Mucosa of descending colon (tissue), 3 donors: ENCODE measurements around the gene PLET1. TPM values are rescaled to one million over a fixed set of nuclear protein-coding genes. Genes with fewer than 3 reads are reported as not detected.
A peak's percentile ranks its signal among the peaks of the same experiment; 100 is the strongest.

Experiments
- ATAC-seq: fragments of 200-7000 bp; cut with Tn5 transposase; one replicate; pipeline ENCODE4 v1.9.1; 2020; ENCODE audit warnings: mild to moderate bottlenecking, moderate library complexity
- DNase-seq, 3 donors: peaks; one replicate each; pipeline ENCODE4 v3.0.0-alpha.2; 2020
- H3K36me3 ChIP-seq: fragments of 200-600 bp; one replicate; pipeline ENCODE4 v1.8.0; 2021; ENCODE audit warnings: low read depth, mild to moderate bottlenecking
- H3K4me1 ChIP-seq: fragments of 200-600 bp; one replicate; pipeline ENCODE4 v1.8.0; 2021; ENCODE audit warnings: low read depth, mild to moderate bottlenecking
- H3K4me3 ChIP-seq: fragments of 200-600 bp; one replicate; pipeline ENCODE4 v1.8.0; 2021; ENCODE audit warnings: mild to moderate bottlenecking
- H3K9me3 ChIP-seq: fragments of 200-600 bp; one replicate; pipeline ENCODE4 v1.8.0; 2021; ENCODE audit warnings: mild to moderate bottlenecking
- intact Hi-C, 2 donors: fragments of 100-400 bp; cut with DNase I in 1 of 2; cut with micrococcal nuclease in 1 of 2; formaldehyde crosslinking; loops; one replicate each; pipeline versions ENCODE4 v1.11.0 to v1.11.1; 2022; cut with DNase I, micrococcal nuclease
- total RNA-seq, 3 donors: library from RNA; stranded (reverse); fragmentation: NEBNext Ultra II Directional in 2 of 3; extraction: Animal tissue kit (Norgen Biotek cat#: 25700) in 2 of 3; gene quantifications; one replicate each; pipeline versions ENCODE4 v1.2.1 to v1.2.4, GENCODE V29; 2021 to 2023
- TF ChIP-seq, protein P1 (sequence below): fragments of 200-600 bp; IDR thresholded peaks from one replicate; pipeline ENCODE4 v1.8.0; 2022; ENCODE audit warnings: antibody characterized with exemption, mild to moderate bottlenecking
- donor health status: DM: no; HTN: no; CAD: no; lungs with moderate emphysema.
- donor health status: DM: no; HTN: no; CAD: no.
- donor health status: DM: no; HTN: yes; CAD: no.

The PLET1 gene
- total RNA-seq, 3 donors from 2014 or later: not detected

DNA sequence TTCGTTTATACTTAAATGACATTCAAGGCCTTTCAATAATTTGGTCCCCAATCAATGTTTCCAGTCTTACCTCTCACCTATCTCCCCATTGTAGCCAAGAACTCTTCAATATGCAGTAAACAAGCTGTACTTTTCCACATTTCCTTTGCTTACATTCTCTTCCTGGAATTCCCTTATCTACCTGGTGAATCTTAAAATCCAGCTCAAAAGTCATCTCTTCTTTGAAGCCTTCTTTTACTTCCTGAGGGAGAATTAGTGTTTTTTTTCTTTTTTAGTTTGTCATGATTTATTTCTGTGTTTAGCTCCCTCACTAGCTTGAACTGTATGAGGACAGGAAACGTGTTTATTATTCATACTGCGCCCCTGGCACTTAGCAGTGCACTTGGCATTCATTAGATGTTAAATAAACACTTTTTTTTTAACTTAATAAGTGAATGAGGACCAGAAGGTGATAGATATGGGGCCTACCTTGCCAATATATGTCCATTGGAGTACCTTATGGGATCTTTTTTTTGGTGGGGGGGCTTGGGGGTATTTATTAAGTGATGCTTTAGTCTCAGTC is 39.3 kb downstream of the PLET1 start:
- no peaks in the 10 kb centered on the region for H3K9me3 ChIP-seq
- H3K4me3 ChIP-seq: no peak overlapping the region
- no peaks in the 10 kb centered on the region for H3K4me1 ChIP-seq
- no peaks in the 10 kb centered on the region for H3K36me3 ChIP-seq
- ATAC-seq (no peak), DNase-seq (no peak)
- TF ChIP-seq, protein P1, sequence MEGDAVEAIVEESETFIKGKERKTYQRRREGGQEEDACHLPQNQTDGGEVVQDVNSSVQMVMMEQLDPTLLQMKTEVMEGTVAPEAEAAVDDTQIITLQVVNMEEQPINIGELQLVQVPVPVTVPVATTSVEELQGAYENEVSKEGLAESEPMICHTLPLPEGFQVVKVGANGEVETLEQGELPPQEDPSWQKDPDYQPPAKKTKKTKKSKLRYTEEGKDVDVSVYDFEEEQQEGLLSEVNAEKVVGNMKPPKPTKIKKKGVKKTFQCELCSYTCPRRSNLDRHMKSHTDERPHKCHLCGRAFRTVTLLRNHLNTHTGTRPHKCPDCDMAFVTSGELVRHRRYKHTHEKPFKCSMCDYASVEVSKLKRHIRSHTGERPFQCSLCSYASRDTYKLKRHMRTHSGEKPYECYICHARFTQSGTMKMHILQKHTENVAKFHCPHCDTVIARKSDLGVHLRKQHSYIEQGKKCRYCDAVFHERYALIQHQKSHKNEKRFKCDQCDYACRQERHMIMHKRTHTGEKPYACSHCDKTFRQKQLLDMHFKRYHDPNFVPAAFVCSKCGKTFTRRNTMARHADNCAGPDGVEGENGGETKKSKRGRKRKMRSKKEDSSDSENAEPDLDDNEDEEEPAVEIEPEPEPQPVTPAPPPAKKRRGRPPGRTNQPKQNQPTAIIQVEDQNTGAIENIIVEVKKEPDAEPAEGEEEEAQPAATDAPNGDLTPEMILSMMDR: no peak
- intact Hi-C loops: no loop called here

DNA sequence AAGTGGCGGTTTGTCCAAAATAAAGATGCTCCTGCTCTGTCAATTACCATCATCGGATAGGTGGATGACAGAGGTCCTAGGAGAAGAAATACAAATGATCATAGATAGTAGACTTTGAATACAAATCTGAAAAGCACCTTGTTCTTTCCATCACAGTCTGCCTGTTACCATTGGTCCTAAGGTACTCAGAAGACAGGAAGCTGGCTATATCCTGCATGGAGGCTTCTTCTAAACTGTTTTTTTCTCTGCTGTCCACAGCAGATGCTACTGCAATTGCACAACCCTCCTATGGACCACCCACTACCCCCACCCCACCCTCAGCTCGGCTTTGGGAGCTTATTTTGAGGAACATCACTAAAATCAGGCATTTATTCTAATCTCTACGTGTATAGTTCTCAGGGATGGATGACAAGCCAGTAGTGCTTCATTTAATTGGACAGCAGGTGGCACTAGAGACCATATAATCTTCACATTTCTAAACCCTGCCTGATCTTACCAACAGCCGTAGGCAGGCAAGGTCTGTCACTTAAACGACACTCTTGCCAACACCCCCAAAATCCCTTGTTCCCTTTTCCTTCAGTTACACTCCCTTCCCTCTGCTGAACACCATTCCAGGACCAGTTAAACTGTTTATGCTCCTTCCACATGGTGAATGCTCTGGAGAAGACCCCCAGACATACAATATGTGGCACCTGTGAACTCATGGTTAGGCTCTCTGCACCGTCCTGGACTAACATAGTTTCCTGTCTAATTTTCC is 41.0 kb downstream of the PLET1 start:
- DNase-seq (peak in 1 of 3 donors; percentile 65), ATAC-seq (peak; percentile 97)
- H3K4me1 ChIP-seq: no peaks in the 10 kb centered on the region
- TF ChIP-seq, protein P1: peak; percentile 38
- H3K4me3 ChIP-seq: no peak overlapping the region
- H3K36me3 ChIP-seq: no peaks in the 10 kb centered on the region
- no peaks in the 10 kb centered on the region for H3K9me3 ChIP-seq
- intact Hi-C loops: loop anchor here (2.0 to 10.0 kb wide), 3 partner anchors 61 to 1075 kb away; no protein-coding TSS in a partner anchor

DNA sequence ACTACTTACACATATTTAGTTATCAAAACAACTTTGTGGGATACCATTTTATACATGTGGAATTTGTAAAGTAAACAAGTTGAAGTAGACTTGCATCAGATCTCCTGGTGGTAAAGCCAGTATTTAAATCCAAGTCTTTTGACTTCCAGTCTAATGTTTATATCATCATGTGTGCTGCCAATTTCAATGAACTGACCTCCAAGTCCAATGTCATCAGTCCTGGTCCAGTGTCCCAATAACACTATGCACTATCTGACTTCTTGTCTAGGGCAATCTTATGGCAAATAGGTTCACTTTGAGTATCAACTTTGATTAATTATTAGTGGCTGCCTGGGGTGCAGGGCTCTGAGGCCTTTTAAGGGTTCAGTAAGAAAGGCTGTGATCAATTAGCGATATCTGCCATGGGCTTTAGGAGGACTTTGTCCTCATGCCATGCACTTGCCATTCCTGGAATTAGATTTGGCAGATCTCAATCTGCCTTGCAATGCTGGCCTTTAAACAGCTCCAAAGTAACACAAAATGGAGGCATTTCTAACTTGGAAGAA is 44.0 kb downstream of the PLET1 start:
- TF ChIP-seq, protein P1: no peak
- intact Hi-C loops: loop anchor here (5.0 to 10.0 kb wide), 2 partner anchors 66 to 1078 kb away; no protein-coding TSS in a partner anchor
- DNase-seq: no peak
- no peak for ATAC-seq
- H3K4me1 ChIP-seq: no peaks in the 10 kb centered on the region
- H3K9me3 ChIP-seq: no peaks in the 10 kb centered on the region
- H3K4me3 ChIP-seq: no peak overlapping the region
- no peaks in the 10 kb centered on the region for H3K36me3 ChIP-seq

DNA sequence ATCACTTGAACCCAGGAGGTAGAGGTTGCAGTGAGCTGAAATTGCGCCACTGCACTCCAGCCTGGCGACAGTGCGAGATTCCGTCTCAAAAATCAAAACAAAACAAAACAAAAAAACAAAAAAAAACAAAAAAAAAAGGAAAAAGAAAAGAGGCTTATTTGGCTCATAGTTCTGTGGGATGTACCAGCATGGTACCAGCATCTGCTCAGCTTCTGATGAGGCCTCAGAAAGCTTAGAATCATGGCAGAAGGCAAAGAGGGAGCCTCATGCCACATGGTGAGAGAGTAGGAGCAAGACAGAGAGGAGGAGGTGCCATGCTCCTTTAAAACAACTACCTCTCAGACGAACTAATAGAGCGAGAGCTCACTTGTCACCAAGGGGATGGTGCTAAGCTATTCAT is 45.0 kb downstream of the PLET1 start:
- no peaks in the 10 kb centered on the region for H3K36me3 ChIP-seq
- H3K4me3 ChIP-seq: no peak overlapping the region
- no peaks in the 10 kb centered on the region for H3K4me1 ChIP-seq
- intact Hi-C loops: loop anchor here (5.0 to 10.0 kb wide), 2 partner anchors 67 to 1079 kb away; no protein-coding TSS in a partner anchor
- no peaks in the 10 kb centered on the region for H3K9me3 ChIP-seq
- DNase-seq (no peak), ATAC-seq (no peak)
- TF ChIP-seq, protein P1: no peak

DNA sequence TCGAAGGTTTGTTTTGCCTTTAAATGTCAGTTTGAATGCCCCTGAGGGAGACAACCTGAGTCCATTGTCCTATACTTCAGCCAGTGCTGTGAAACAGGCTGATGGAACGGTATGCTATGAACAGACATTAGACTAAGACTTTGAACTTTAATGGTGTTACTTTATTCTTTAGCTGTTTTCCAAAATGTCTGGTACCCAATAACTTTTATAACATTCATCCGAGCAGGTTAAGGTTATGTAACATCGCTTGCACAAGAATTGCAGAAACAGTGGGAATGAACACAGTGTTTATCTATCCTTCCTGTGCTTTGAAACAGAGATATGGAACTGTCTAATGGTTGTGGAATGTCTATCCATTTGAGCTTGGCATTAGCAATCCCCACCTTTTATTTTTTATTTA is 46.9 kb downstream of the PLET1 start:
- DNase-seq (no peak), ATAC-seq (no peak)
- intact Hi-C loops: loop anchor here in 1 of 2 donors (10.0 kb wide), 1 partner anchor 1081 kb away; no protein-coding TSS in a partner anchor
- Histone ChIP-seq H3K4me3 (no peak overlapping the region), H3K4me1 (no peaks in the 10 kb centered on the region), H3K36me3 (no peaks in the 10 kb centered on the region), H3K9me3 (no peaks in the 10 kb centered on the region)
- TF ChIP-seq, protein P1: no peak
